ENCODE results near the gene SART3. TPM values are rescaled to one million over a fixed set of nuclear protein-coding genes. Genes with fewer than 3 reads are reported as not detected.

Gene SART3
- total RNA-seq, 1 donor from 2014 or later = 82.5 TPM

DNA sequence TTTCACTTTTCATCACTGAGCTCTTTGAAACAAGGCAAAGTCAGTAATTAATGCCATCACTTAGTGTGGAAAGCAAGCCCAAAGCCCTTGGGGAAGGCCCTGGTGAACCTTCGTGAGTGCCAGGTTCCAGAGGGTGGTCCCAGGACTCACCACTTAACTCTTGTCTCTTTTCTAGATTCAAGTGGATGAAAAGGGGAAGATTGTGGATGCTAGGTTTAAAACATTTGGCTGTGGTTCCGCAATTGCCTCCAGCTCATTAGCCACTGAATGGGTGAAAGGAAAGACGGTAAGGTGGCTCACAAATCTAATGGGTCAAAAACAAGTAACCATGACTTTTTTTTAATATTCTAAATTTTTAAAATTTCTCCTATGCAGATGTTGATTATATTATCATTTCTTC, 4.2 kb upstream of the SART3 start:
- DNase-seq (ENCODE audit: low spot score in 2 of 2, unreplicated experiment in 2 of 2) = no peak

GRCh38 chr12:108564724-108565123, 3.8 kb upstream of the SART3 start:
- H3K27ac Mint-ChIP-seq = peak overlapping the region; percentile 16
- peaks cover 23% of the 10 kb centered on the region for H3K4me1 Mint-ChIP-seq
- no peak for DNase-seq (ENCODE audit: low spot score in 2 of 2, unreplicated experiment in 2 of 2)
- TF ChIP-seq, protein P1, sequence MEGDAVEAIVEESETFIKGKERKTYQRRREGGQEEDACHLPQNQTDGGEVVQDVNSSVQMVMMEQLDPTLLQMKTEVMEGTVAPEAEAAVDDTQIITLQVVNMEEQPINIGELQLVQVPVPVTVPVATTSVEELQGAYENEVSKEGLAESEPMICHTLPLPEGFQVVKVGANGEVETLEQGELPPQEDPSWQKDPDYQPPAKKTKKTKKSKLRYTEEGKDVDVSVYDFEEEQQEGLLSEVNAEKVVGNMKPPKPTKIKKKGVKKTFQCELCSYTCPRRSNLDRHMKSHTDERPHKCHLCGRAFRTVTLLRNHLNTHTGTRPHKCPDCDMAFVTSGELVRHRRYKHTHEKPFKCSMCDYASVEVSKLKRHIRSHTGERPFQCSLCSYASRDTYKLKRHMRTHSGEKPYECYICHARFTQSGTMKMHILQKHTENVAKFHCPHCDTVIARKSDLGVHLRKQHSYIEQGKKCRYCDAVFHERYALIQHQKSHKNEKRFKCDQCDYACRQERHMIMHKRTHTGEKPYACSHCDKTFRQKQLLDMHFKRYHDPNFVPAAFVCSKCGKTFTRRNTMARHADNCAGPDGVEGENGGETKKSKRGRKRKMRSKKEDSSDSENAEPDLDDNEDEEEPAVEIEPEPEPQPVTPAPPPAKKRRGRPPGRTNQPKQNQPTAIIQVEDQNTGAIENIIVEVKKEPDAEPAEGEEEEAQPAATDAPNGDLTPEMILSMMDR (IDR thresholded peaks at IDR 0.05; ENCODE audit: unreplicated experiment) = no peak
- no peaks in the 10 kb centered on the region for H3K27me3 Mint-ChIP-seq (ENCODE audit: low read depth)
- no peak overlapping the region for H3K4me3 Mint-ChIP-seq
- no peaks in the 10 kb centered on the region for H3K9me3 Mint-ChIP-seq
- H3K36me3 Mint-ChIP-seq = peaks cover 18% of the 10 kb centered on the region

More for the DNA sequence above, 4.2 kb upstream of the SART3 start:
- Mint-ChIP-seq H3K4me1 (peaks cover 19% of the 10 kb centered on the region), H3K27me3 (ENCODE audit: low read depth) (no peaks in the 10 kb centered on the region), H3K9me3 (no peaks in the 10 kb centered on the region), H3K4me3 (no peak overlapping the region), H3K36me3 (peaks cover 18% of the 10 kb centered on the region), H3K27ac (no peak overlapping the region)
- TF ChIP-seq, protein P1 (IDR thresholded peaks at IDR 0.05; ENCODE audit: unreplicated experiment) = no peak

- H3K27ac Mint-ChIP-seq = peak overlapping the region; percentile 98
Measured at GRCh38 chr12:108563804-108564151, 2.8 kb upstream of the SART3 start.

GRCh38 chr12:108563136-108563803, 2.3 kb upstream of the SART3 start:
- H3K36me3 Mint-ChIP-seq = peaks cover 10% of the 10 kb centered on the region
- peak overlapping the region; percentile 100 for H3K4me3 Mint-ChIP-seq
- peak; percentile 45 to 78 for DNase-seq (ENCODE audit: low spot score in 2 of 2, unreplicated experiment in 2 of 2)
- H3K9me3 Mint-ChIP-seq = no peaks in the 10 kb centered on the region
- TF ChIP-seq, protein P1 (IDR thresholded peaks at IDR 0.05; ENCODE audit: unreplicated experiment) = peak; percentile 10
- H3K27me3 Mint-ChIP-seq (ENCODE audit: low read depth) = no peaks in the 10 kb centered on the region
- peaks cover 33% of the 10 kb centered on the region for H3K4me1 Mint-ChIP-seq
- H3K27ac Mint-ChIP-seq = peak overlapping the region; percentile 98

More at GRCh38 chr12:108563804-108564151, 2.8 kb upstream of the SART3 start:
- TF ChIP-seq, protein P1 (IDR thresholded peaks at IDR 0.05; ENCODE audit: unreplicated experiment) = peak; percentile 3
- DNase-seq (ENCODE audit: low spot score in 2 of 2, unreplicated experiment in 2 of 2) = no peak
- peaks cover 30% of the 10 kb centered on the region for H3K4me1 Mint-ChIP-seq
- H3K36me3 Mint-ChIP-seq = peaks cover 15% of the 10 kb centered on the region
- peak overlapping the region; percentile 100 for H3K4me3 Mint-ChIP-seq
- H3K9me3 Mint-ChIP-seq = no peaks in the 10 kb centered on the region
- no peaks in the 10 kb centered on the region for H3K27me3 Mint-ChIP-seq (ENCODE audit: low read depth)

- Mint-ChIP-seq H3K36me3 (peaks cover 8% of the 10 kb centered on the region), H3K27me3 (ENCODE audit: low read depth) (no peaks in the 10 kb centered on the region), H3K9me3 (no peaks in the 10 kb centered on the region), H3K4me1 (peaks cover 37% of the 10 kb centered on the region), H3K27ac (peak within 1 kb of the TSS; percentile 100), H3K4me3 (peak within 1 kb of the TSS; percentile 100)
- TF ChIP-seq, protein P1 (IDR thresholded peaks at IDR 0.05; ENCODE audit: unreplicated experiment) = no peak
- DNase-seq (ENCODE audit: low spot score in 2 of 2, unreplicated experiment in 2 of 2) = peak; percentile 98 to 100
Measured at GRCh38 chr12:108562348-108563135, 1.6 kb upstream of the SART3 start, which contains the start of gene ISCU. ISCU (plus strand) TSS chr12:108562596; CDS start chr12:108562623, 27 bp downstream.
